HG02938 (cell line): Measurements from ENCODE around the gene KIF19.

Experiments used
- ATAC-seq: cut with Tn5 transposase; IDR thresholded peaks from one replicate; pipeline ENCODE4 v1.9.1; 2021; ENCODE audit warnings: mild to moderate bottlenecking, moderate library complexity; ENCODE audit not compliant: unreplicated experiment

The KIF19 gene

GRCh38 chr17:74361230-74362068 is 35.4 kb downstream of the KIF19 start, which contains the start of gene BTBD17:
Gene BTBD17, minus strand, starts transcription at chr17:74361868. Its CDS starts 49 bp downstream, at chr17:74361819.
- ATAC-seq, result no peak

DNA sequence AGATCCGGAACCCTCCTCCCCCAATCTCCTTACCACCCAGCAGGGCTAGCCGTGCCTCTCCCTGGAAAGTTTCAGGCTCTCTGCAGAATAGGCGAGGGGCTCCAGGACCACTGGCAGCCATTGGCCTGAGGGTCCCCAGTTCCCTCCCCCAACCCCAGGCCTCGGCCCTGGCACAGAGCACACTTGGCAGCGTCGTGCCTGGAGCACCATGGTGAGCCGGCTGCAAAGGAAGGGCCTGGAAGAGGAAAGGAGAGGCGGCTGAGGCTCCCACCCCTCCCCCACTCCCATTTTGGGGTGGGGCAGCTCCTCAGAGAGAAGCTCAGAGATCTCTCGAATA is 36.0 kb downstream of the KIF19 start:
- ATAC-seq, result no peak

- ATAC-seq, result no peak
Measured at GRCh38 chr17:74362810-74363498, 36.9 kb downstream of the KIF19 start.

DNA sequence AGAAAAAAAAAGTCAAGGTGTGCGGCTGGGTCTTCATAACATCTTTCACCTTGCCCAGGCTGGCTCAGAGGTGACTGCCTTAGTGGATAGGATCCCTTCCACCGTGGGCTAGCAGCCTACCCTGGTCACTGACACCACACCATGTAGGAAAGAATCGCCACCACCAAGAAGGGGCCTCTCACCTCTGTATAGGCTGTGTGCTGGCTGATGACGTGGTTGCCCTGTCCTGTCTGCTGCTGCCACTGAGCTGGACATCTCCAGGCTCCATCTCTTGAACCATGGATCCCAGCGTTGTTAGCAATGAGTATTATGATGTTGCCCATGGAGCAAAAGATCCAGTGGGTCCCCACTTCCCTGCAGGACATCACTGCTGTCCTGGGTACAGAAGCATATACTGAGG is 41.2 kb downstream of the KIF19 start, which contains the start of gene GPR142:
Gene GPR142 (plus strand): TSS at position 301 of the 400 bp plus-strand sequence. CDS start 2,035 bp downstream, outside the sequence.
- ATAC-seq, result no peak

DNA sequence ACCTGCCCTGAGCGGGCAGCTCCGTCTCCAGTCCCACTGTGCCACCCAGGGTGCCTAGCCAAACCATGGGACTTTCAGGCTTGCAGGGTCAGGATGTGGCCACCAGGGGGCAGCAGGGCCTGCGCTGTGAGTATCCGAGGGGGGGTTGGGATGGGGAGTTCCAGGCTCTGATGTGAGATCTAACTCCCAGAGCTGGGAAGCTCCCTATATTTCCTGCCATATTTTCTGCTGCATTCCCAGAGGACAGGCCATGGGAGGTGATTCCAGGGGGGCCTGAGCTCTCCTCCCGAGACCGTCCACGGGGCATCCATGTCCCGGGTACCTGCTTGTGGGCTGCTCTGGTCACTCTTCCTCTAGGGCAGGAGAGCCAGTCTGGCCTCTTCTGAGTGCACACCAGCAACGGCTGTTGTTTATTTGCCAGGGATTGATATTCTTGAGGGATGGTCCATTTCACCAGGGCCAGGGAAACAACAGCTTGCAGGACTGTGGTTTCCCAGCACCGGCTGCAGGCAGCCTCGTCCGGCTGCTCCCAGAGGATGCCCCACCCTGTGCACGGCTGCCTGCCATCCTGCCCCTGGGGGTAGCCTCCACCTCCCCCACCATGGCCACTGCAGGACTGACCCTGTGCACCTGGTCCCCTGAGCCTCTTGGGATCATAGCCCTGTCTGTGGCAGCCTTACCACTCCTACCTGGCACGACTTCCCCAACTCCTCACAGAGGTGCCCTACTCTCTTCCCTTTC is 42.5 kb downstream of the KIF19 start:
- ATAC-seq, result no peak

GRCh38 chr17:74369221-74369620 is 43.2 kb downstream of the KIF19 start:
- ATAC-seq, result no peak

DNA sequence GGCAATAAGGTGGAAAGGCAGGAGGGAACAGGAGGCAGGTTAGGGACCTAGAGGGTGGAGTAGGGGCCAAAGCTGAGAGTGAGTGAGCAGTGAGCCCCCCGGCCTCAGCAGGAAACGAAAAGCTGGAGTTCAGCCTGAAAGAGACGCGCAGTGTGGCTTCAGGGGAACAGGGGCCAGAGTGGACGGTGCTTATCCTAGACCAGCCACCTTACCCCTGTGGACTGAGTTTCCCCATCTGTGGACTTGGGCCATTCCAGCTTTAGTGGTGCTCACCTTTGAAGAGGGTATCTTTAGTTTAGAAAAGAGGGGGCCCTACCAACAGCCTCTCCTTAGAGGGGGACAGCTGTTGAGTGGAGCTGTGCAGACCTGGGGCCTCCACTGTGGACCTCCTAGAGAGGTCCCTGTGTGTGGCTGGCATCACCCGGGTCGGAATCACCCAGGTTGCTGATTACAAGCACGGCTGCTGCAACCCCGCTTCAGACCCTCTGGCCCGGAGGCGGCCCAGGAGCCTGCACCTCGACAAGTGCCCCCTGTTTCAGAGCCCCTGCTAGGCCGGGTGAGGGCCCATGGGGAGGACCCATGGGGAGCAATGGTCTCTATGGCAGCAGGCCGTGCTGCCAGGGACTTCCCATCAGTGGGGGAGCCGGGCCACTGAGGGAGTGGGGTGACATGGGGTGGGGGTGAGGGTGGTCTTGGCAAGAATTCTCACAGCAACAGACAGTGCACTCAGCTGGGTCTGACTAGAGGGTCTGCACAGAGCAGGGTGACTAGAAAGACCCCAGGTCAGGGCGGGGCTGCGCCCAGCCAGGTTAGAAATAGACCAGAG is 43.9 kb downstream of the KIF19 start:
- no peak for ATAC-seq

GRCh38 chr17:74371653-74372147 is 45.7 kb downstream of the KIF19 start:
- no peak for ATAC-seq

DNA sequence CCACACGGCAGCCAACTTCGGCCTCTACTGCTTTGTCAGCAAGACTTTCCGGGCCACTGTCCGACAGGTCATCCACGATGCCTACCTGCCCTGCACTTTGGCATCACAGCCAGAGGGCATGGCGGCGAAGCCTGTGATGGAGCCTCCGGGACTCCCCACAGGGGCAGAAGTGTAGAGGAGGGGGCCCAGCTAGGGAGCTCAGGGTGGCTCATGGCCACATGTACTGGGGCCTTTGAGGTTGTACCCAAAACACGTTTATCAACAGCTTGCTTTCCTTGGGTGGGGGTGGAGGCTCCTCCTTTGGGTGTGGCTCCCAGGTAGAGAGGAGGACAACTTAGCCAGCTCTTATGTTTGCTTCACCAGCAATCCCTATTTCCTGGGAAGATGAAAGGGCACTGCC is 46.4 kb downstream of the KIF19 start:
- no peak for ATAC-seq

- no peak for ATAC-seq
Measured at GRCh38 chr17:74373838-74374606, 48.0 kb downstream of the KIF19 start.

DNA sequence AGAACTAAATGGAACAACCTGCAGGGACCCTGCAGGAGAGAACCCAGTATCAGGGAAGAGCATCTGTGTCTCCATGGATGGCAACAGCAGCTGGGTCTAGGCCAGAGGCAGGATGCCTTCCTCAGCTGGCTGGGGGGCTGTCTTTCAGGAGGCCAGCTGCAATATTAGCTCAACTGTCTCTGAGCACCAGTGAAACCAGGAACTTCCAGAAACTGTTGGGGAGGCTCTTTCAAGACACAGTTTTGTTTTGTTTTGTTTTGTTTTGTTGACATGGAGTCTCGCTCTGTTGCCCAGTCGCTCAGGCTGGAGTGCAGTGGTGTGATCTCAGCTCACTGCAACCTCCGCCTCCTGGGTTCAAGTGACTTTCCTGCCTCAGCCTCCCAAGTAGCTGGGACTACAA is 48.8 kb downstream of the KIF19 start:
- no peak for ATAC-seq

GRCh38 chr17:74379495-74380085 is 53.6 kb downstream of the KIF19 start:
- no peak for ATAC-seq

DNA sequence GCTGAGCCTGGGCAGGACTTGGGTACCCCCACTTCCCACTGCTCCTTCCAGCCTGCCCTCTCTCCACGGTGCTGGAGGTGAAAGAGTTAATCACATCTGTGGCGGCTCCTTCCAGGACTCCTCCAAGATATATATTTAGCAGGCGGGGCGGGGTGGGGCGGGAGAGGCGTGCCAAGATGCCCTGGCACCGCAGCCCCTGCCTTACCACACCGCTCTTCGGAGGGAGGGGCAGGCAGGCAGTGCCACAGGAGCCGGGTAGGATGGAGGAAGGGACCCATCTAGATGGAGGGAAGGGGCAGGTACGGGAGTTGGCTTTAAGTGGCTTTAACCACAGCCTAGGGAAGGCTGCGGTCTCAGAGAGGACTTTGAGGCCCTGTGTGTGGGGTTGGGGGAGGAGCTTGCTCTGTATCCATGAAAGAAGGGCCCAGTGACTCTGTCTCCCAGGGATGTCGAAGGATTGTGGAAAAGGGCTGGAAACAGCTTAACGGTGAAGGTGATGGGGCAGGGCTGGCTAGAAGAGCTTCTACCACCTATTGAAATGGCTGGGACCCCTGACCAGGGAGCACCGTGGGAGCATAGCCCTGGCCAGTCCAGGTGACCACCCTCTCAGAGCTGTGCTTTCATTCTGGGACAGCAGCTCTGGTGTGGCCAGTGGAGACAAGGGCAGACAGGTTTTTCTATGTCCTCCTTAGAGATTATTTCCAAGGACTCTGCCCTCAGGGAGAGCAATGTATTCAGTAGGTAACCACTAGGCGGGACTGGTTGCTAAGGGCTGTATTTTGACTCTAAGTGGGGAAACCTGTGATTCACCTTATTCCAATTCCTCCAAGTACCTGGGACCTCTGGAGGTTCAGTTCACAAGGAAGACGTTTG is 54.3 kb downstream of the KIF19 start:
- no peak for ATAC-seq

- ATAC-seq, result no peak
Measured at GRCh38 chr17:74380959-74381808, 55.2 kb downstream of the KIF19 start.

DNA sequence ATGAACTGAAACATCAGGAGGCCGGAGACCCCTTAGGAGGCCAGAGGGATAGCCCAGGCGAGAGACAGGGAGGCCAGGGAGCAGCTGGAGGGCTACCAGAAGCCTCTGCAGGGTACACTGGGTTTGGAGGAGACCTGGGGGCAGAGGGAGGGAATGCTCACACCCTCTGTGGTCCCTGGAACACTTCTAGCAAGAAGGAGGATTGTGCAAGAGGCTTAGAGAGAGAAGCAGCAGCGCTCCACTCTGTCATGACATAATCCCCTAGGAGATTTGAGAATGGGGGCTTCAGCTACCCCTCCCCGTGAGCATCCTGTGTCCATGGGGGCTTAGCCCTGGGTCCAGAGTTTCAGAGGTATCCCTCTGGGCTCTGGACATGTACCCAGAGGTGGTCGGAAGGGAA is 57.1 kb downstream of the KIF19 start:
- no peak for ATAC-seq

DNA sequence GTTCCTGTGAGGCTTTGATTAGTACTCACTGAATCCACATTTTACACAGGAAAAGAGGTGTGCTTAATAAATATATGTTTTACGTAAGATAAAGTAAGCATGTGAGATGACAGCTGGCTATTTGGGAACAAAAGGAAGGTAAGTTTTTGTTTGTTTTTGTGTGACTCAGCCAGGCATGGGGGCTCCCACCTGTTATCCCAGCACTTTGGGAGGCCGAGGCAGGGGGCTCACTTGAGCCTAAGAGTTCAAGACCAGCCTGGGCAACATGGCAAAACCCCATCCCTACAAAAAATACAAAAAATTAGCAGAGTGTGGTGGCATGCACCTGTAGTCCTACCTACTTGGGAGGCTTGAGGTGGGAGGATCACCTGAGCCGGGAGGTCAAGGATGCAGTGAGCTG is 59.2 kb downstream of the KIF19 start:
- ATAC-seq, result no peak

DNA sequence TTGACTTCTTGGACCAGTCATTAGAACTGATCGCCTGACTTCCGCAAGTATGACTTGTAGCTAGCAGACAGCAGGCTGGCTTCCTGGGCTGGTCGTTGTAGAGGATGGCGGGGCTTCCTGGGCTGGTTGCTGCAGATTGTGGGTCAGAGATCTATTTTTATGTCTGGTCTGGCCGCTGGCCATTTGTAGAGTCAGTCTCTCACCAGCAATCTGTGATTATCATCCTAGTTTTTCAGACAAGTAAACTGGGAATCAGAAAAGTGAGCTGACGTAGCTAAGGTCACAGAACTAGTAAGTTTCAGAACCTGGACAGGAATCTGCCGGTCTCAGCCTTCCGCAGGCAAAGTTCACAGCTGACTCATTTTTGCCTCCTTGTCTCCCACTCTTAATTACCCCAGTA is 60.4 kb downstream of the KIF19 start:
- ATAC-seq, result no peak
